NCI-H2029 treated with DMSO at 0.1 percent for 48 hours (cell line): ENCODE measurements around the gene CTNS.
"Not testable (repeated sequence)": the region's sequence is repeated elsewhere in the genome, so short reads cannot be mapped to it uniquely, and the experiment has no call there.

ENCODE experiments used
- DNase-seq: peaks from one replicate; lab custom pipeline; 2025; lab: John Stamatoyannopoulos, UW

Gene CTNS

GRCh38 chr17:3688027-3688553 lies 51.5 kb downstream of the CTNS start:
- no peak for DNase-seq

- no peak for DNase-seq
Measured at GRCh38 chr17:3688852-3689261, 52.3 kb downstream of the CTNS start.

- no peak for DNase-seq
Measured at GRCh38 chr17:3689262-3690093, 52.9 kb downstream of the CTNS start.

GRCh38 chr17:3690094-3690715 lies 53.6 kb downstream of the CTNS start:
- DNase-seq, result no peak

- no peak for DNase-seq
Measured at GRCh38 chr17:3691617-3692067, 55.1 kb downstream of the CTNS start.

- DNase-seq, result no peak
Measured at GRCh38 chr17:3692346-3692745, 55.8 kb downstream of the CTNS start.

GRCh38 chr17:3693141-3693540 lies 56.6 kb downstream of the CTNS start:
- no peak for DNase-seq

GRCh38 chr17:3693829-3694231 lies 57.3 kb downstream of the CTNS start:
- DNase-seq, result no peak

GRCh38 chr17:3695129-3695722 lies 58.7 kb downstream of the CTNS start:
- no peak for DNase-seq

- no peak for DNase-seq
Measured at GRCh38 chr17:3695723-3696411, 59.3 kb downstream of the CTNS start, which contains the start of gene P2RX5. TSS of gene P2RX5 (minus strand) at chr17:3696155. CDS start at chr17:3696005, 150 bp downstream.

GRCh38 chr17:3697103-3697476 lies 60.5 kb downstream of the CTNS start:
- DNase-seq, result no peak

- DNase-seq, result no peak
Measured at GRCh38 chr17:3698139-3698538, 61.6 kb downstream of the CTNS start.

GRCh38 chr17:3699951-3700350 lies 63.4 kb downstream of the CTNS start:
- no peak for DNase-seq

- DNase-seq, result not testable (repeated sequence)
Measured at GRCh38 chr17:3702041-3702539, 65.5 kb downstream of the CTNS start.

GRCh38 chr17:3704931-3705717 lies 68.6 kb downstream of the CTNS start:
- DNase-seq, result no peak

- DNase-seq, result not testable (repeated sequence)
Measured at GRCh38 chr17:3705718-3705984, 69.1 kb downstream of the CTNS start.

- no peak for DNase-seq
Measured at GRCh38 chr17:3708366-3708765, 71.8 kb downstream of the CTNS start.

- DNase-seq, result no peak
Measured at GRCh38 chr17:3710951-3711383, 74.4 kb downstream of the CTNS start.
